ENCODE data around the gene HNRNPC.
A peak's percentile ranks its signal among the peaks of the same experiment; 100 is the strongest.
"Not testable (repeated sequence)": the region's sequence is repeated elsewhere in the genome, so short reads cannot be mapped to it uniquely, and the experiment has no call there.

Gene HNRNPC

DNA sequence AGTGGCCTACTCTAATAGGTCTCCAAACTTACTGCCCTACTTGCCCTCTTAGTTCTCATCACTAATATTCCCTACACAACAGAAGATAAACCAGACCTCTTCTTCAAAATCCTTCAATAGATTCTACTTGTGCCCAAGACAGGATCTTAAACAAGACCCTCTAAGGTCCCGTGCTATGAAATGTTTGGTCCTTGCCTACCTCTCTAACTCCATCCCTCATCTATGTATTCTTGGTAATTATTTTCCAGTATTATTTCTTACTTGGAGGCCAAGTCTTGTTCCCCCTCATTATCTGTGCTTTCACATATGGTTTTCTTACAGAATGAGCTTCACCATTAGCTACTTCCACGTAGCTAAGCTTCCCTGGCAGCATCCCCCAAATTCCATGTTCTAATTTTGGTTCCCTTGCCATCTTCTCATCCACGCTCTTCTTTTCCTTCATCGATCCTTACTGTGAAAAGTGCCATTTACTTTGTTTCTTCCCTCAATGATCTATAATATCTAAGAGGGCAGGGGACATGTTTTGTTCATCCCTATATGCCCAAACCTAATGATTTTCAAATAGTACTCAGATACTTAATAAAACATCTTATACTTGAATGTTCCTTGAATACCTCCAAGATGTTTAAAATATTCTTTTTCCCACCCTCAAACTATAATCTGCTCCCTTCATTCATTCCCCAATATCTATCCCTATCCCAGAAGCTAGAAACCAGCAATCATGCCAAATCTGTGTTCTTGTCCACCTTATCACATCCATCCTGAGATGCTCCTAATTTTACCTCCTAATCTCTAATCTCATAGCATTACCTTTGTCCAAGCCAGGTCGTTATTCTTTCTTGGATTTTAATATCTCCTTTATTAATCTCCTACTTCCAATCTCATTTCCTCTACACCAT is 10.1 kb downstream of the HNRNPC start:
- Mint-ChIP-seq H3K9me3 (no peaks in the 10 kb centered on the region), H3K27me3 (no peaks in the 10 kb centered on the region), H3K4me3 (peak overlapping the region; percentile 73), H3K4me1 (ENCODE audit: low read depth) (peaks cover 93% of the 10 kb centered on the region), H3K27ac (peak overlapping the region; percentile 82), H3K36me3 (ENCODE audit: low read depth) (peaks cover 87% of the 10 kb centered on the region)

GRCh38 chr14:21258005-21258888 is 11.0 kb downstream of the HNRNPC start:
- Mint-ChIP-seq H3K9me3 (no peaks in the 10 kb centered on the region), H3K27ac (peak overlapping the region; percentile 82), H3K4me3 (peak overlapping the region; percentile 73), H3K4me1 (ENCODE audit: low read depth) (peaks cover 89% of the 10 kb centered on the region), H3K36me3 (ENCODE audit: low read depth) (peaks cover 85% of the 10 kb centered on the region), H3K27me3 (no peaks in the 10 kb centered on the region)

DNA sequence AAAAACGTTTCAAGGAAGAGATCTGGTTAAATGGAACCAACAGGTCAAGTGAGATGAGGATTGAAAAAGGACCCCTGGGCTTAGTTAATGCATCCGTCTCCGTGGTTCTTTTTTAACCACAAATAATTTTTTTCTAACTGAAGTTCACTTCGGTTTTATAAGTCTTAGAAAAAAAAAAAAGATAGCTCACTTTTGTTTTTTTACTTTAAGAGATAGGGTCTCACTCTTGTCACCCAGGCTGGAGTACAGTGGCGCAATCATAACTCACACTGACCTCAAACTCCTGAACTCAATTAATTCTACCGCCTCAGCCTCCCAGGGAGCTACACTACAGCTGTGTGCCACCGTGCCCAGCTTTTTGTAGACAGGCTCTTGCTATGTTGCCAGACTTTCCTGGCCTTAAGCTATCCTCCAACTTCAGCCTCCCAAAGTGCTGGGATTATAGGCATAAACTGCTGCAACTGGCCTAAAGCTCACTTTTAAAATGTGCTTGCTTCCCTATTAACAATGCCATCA is 11.8 kb downstream of the HNRNPC start:
- Mint-ChIP-seq H3K9me3 (no peaks in the 10 kb centered on the region), H3K4me1 (ENCODE audit: low read depth) (peaks cover 87% of the 10 kb centered on the region), H3K4me3 (peak overlapping the region; percentile 73), H3K27ac (peak overlapping the region; percentile 82), H3K36me3 (ENCODE audit: low read depth) (peaks cover 84% of the 10 kb centered on the region), H3K27me3 (no peaks in the 10 kb centered on the region)

DNA sequence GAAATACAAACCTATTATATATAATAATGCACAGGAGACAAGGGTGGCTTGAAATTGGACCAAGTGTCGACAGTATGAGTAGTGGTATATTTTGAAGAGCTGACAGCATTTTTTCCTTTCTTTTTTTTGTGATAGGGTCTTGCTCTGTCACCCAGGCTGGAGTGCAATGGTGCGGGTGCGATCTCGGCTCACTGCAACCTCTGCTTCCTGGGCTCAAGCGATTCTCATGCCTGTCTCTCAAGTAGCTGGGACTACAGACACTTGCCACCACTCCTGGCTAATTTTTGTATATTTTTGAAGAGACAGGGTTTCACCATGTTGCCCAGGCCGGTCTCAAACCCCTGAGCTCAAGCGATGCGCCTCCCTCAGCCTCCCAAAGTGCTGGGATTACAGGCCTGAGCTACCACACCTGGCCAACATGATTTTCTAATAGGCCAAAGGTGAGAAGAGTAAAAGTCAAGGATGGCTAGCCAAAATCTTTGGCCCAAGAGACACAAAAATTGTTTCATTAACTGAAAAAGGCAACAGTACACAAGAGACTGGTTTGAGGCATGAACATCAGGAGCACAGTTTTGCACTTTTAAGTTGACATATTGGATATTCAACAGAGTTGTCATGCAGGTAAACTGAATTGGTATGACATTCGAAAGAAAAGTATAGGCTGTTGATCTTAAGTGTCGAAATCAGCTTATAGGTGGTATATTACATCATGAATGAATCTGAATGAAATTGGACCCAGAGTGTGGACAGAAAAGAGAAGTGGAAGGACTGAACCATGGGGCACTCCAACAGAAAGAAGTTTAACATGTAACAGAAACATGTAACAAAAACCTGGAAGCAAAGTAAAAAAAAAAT is 12.5 kb downstream of the HNRNPC start:
- Mint-ChIP-seq H3K27me3 (no peaks in the 10 kb centered on the region), H3K4me3 (peak overlapping the region; percentile 73), H3K36me3 (ENCODE audit: low read depth) (peaks cover 84% of the 10 kb centered on the region), H3K9me3 (no peaks in the 10 kb centered on the region), H3K27ac (peak overlapping the region; percentile 82), H3K4me1 (ENCODE audit: low read depth) (peaks cover 87% of the 10 kb centered on the region)

DNA sequence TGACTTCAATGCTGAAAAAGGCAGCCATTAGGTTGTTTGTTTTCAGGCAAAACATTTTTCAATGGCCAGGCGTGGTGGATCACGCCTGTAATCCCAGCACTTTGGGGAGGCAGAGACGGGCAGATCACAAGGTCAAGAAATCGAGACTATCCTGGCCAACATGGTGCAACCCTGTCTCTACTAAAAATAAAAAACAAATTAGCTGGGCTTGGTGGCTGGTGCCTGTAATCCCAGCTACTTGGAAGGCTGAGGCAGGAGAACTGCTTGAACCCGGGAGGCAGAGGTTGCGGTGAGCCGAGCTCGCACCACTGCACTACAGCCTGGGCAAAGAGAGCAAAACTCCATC is 13.2 kb downstream of the HNRNPC start:
- peak overlapping the region; percentile 78 for H3K27ac Mint-ChIP-seq
- H3K4me1 Mint-ChIP-seq (ENCODE audit: low read depth): peaks cover 87% of the 10 kb centered on the region
- not testable (repeated sequence) for H3K27me3 Mint-ChIP-seq, H3K9me3 Mint-ChIP-seq
- peaks cover 84% of the 10 kb centered on the region for H3K36me3 Mint-ChIP-seq (ENCODE audit: low read depth)
- peak overlapping the region; percentile 73 for H3K4me3 Mint-ChIP-seq

DNA sequence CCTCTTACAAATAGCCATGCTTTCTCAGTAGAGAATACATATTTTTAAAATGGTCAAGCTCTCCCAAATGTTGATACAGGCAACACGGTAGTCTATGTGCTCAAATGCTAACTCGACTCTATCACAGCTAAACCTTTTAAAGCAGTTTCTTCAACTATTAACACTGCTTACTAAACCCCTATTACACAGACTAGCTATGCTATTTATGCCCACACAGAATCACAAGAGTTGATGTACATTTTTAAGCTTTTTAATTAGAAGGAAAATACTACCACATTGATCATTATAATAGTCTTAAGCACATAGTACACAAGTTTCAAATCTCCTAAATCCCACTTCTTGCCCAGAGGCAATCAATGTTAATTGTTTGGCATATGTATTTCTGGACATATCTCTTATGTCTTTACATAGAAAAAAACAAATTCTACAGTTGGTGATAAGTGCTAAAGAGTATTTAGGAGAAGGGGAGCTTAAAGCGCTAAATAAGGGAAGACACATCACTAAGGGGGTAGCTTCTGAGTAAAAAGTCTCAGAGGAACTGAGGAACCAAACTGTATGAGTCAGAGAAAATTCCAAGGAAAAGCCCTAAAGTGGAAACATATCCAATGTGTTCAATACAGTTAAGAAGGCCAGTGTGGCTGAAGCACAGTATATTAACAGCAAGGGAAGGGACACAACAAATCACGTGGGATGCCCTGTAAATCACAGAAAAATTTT is 13.7 kb downstream of the HNRNPC start:
- peak overlapping the region; percentile 61 for H3K4me3 Mint-ChIP-seq
- H3K27ac Mint-ChIP-seq: peak overlapping the region; percentile 78
- H3K4me1 Mint-ChIP-seq (ENCODE audit: low read depth): peaks cover 87% of the 10 kb centered on the region
- no peaks in the 10 kb centered on the region for H3K9me3 Mint-ChIP-seq
- no peaks in the 10 kb centered on the region for H3K27me3 Mint-ChIP-seq
- peaks cover 85% of the 10 kb centered on the region for H3K36me3 Mint-ChIP-seq (ENCODE audit: low read depth)

GRCh38 chr14:21252149-21252548 is 17.1 kb downstream of the HNRNPC start:
- H3K27ac Mint-ChIP-seq: peak overlapping the region; percentile 50
- H3K4me1 Mint-ChIP-seq (ENCODE audit: low read depth): peaks cover 86% of the 10 kb centered on the region
- no peaks in the 10 kb centered on the region for H3K9me3 Mint-ChIP-seq
- H3K27me3 Mint-ChIP-seq: no peaks in the 10 kb centered on the region
- H3K36me3 Mint-ChIP-seq (ENCODE audit: low read depth): peaks cover 89% of the 10 kb centered on the region
- peak overlapping the region; percentile 14 for H3K4me3 Mint-ChIP-seq

- H3K27me3 Mint-ChIP-seq: no peaks in the 10 kb centered on the region
- peaks cover 93% of the 10 kb centered on the region for H3K36me3 Mint-ChIP-seq (ENCODE audit: low read depth)
- H3K27ac Mint-ChIP-seq: no peak overlapping the region
- no peaks in the 10 kb centered on the region for H3K9me3 Mint-ChIP-seq
- peaks cover 87% of the 10 kb centered on the region for H3K4me1 Mint-ChIP-seq (ENCODE audit: low read depth)
- H3K4me3 Mint-ChIP-seq: no peak overlapping the region
Observed at GRCh38 chr14:21251215-21251614, 18.0 kb downstream of the HNRNPC start.

DNA sequence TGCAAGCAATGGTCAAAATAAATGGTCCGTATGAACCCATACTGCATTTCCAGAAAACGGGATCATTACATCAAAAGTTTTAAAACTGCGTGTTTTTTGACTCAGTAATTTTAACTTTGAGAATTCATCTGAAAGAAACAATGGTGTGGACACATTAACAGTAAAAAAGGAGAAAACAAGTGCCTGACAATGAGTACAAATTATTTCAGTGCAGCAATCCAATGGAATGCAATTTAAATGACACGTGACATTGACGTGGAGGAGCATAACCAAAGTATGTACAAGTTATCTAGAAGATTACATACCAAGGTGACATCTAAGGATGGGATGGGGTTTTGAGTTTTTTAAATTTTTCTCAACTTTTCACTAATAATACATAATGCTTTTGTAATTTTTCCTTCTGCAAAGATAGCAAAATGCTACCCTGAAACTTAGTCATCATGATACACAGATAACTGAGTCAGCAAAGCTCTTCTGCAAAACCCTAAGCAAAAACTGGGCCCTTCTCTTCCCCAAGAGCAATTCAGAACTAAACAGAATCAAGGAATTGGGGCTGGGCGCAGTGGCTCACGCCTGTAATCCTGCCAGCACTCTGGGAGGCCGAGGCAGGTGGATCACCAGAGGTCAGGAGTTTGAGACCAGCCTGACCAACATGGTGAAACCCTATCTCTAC is 20.4 kb downstream of the HNRNPC start:
- Mint-ChIP-seq H3K27me3 (no peaks in the 10 kb centered on the region), H3K4me3 (peak overlapping the region; percentile 5), H3K4me1 (ENCODE audit: low read depth) (peaks cover 85% of the 10 kb centered on the region), H3K27ac (peak overlapping the region; percentile 43), H3K36me3 (ENCODE audit: low read depth) (peaks cover 86% of the 10 kb centered on the region), H3K9me3 (no peaks in the 10 kb centered on the region)

GRCh38 chr14:21248338-21248737 is 20.9 kb downstream of the HNRNPC start:
- Mint-ChIP-seq H3K27ac (peak overlapping the region; percentile 43), H3K4me1 (ENCODE audit: low read depth) (peaks cover 83% of the 10 kb centered on the region), H3K4me3 (peak overlapping the region; percentile 21)

DNA sequence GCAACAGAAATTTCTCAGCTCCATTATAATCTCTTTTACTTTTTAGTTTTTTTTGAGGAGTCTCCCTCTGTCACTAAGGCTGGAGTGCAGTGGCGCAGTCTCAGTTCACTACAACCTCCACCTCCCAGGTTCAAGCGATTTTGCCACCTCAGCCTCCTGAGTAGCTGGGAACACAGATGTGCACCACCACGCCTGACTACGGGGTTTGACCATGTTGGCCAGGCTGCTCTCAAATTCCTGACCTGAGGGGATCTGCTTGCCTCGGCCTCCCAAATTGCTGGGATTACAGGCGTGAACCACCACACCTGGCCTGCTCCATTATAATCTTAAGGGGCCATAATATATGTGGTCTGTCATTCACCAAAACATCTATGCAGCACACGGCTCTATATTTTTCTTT is 23.4 kb downstream of the HNRNPC start:
- no peaks in the 10 kb centered on the region for H3K27me3 Mint-ChIP-seq
- H3K36me3 Mint-ChIP-seq (ENCODE audit: low read depth): peaks cover 84% of the 10 kb centered on the region
- peaks cover 80% of the 10 kb centered on the region for H3K4me1 Mint-ChIP-seq (ENCODE audit: low read depth)
- H3K4me3 Mint-ChIP-seq: no peak overlapping the region
- no peaks in the 10 kb centered on the region for H3K9me3 Mint-ChIP-seq
- H3K27ac Mint-ChIP-seq: no peak overlapping the region

More at GRCh38 chr14:21248338-21248737, 20.9 kb downstream of the HNRNPC start:
- Mint-ChIP-seq H3K9me3 (no peaks in the 10 kb centered on the region), H3K36me3 (ENCODE audit: low read depth) (peaks cover 85% of the 10 kb centered on the region), H3K27me3 (no peaks in the 10 kb centered on the region)

GRCh38 chr14:21244544-21244943 is 24.7 kb downstream of the HNRNPC start:
- Mint-ChIP-seq H3K4me1 (ENCODE audit: low read depth) (peaks cover 77% of the 10 kb centered on the region), H3K36me3 (ENCODE audit: low read depth) (peaks cover 82% of the 10 kb centered on the region), H3K27ac (peak overlapping the region; percentile 31), H3K27me3 (no peaks in the 10 kb centered on the region), H3K4me3 (no peak overlapping the region), H3K9me3 (no peaks in the 10 kb centered on the region)

DNA sequence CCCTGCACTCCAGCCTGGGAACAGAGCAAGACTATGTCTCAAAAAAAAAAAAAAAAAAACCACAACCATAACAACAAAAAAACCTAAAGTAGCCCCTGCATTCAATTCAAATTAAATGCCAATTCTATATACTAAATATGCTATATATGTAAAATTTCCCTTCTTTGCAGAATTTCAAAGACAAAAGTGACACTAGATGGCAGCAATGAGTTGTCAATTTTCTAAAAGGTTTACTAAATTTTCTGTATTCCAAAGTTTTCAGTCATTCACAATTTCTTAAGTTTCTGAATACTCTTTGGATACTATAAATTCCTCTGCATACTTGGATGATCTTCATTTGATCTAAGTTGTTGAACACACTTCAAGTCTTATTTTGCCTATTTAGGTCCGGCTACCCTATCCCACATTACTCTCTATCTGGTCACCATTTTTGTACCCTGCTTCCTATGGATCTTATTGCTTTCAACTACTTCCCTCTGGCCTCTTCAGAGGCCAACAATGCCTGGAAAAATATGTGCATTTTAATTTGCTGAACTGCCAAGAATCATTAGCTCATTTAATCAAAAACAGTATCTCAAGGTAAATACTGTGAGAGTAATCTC is 27.9 kb downstream of the HNRNPC start:
- H3K36me3 Mint-ChIP-seq (ENCODE audit: low read depth): peaks cover 84% of the 10 kb centered on the region
- no peak overlapping the region for H3K4me3 Mint-ChIP-seq
- H3K4me1 Mint-ChIP-seq (ENCODE audit: low read depth): peaks cover 78% of the 10 kb centered on the region
- peak overlapping the region; percentile 43 for H3K27ac Mint-ChIP-seq
- H3K27me3 Mint-ChIP-seq: no peaks in the 10 kb centered on the region
- H3K9me3 Mint-ChIP-seq: no peaks in the 10 kb centered on the region
